ENCODE data around the gene MAP3K2. TPM values are rescaled to one million over a fixed set of nuclear protein-coding genes. Genes with fewer than 3 reads are reported as not detected.

MAP3K2 gene
- total RNA-seq, 6 experiments from 2014 or later = 38.5 to 44.2 (median 40.1) TPM

GRCh38 chr2:127256866-127257265 lies 130.9 kb downstream of the MAP3K2 start:
- Mint-ChIP-seq H3K4me3 (no peak overlapping the region), H3K9me3 (no peaks in the 10 kb centered on the region), H3K36me3 (ENCODE audit: low read depth) (peaks cover 41% of the 10 kb centered on the region), H3K4me1 (ENCODE audit: low read depth) (peaks cover 17% of the 10 kb centered on the region), H3K27me3 (ENCODE audit: insufficient read depth) (peaks cover 2% of the 10 kb centered on the region; the same call in 1 of the 2 replicates), H3K27ac (no peak overlapping the region)
- no peak for DNase-seq
- TF ChIP-seq, protein P1, sequence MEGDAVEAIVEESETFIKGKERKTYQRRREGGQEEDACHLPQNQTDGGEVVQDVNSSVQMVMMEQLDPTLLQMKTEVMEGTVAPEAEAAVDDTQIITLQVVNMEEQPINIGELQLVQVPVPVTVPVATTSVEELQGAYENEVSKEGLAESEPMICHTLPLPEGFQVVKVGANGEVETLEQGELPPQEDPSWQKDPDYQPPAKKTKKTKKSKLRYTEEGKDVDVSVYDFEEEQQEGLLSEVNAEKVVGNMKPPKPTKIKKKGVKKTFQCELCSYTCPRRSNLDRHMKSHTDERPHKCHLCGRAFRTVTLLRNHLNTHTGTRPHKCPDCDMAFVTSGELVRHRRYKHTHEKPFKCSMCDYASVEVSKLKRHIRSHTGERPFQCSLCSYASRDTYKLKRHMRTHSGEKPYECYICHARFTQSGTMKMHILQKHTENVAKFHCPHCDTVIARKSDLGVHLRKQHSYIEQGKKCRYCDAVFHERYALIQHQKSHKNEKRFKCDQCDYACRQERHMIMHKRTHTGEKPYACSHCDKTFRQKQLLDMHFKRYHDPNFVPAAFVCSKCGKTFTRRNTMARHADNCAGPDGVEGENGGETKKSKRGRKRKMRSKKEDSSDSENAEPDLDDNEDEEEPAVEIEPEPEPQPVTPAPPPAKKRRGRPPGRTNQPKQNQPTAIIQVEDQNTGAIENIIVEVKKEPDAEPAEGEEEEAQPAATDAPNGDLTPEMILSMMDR (IDR thresholded peaks at IDR 0.05) = no peak

DNA sequence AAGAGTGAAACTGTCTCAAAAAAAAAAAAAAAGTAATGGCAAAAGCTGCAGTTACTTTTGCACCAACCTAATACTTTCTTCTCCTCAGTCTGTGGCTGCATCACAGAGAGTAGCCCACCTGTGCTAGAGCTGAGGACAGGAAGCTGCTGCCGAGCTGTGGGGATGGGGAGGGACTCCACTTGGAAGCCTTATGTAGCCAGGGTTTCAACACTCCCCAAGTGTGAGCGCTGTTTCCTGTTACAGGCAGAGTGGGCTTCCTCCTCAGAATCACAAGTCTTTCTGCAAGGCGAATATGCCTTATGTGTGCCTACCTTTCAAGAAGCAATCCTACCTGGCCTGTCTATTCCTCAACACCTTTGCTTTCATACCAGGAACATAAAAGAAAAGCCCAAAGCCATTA lies 131.4 kb downstream of the MAP3K2 start:
- H3K36me3 Mint-ChIP-seq (ENCODE audit: low read depth) = peaks cover 41% of the 10 kb centered on the region
- H3K9me3 Mint-ChIP-seq = no peaks in the 10 kb centered on the region

DNA sequence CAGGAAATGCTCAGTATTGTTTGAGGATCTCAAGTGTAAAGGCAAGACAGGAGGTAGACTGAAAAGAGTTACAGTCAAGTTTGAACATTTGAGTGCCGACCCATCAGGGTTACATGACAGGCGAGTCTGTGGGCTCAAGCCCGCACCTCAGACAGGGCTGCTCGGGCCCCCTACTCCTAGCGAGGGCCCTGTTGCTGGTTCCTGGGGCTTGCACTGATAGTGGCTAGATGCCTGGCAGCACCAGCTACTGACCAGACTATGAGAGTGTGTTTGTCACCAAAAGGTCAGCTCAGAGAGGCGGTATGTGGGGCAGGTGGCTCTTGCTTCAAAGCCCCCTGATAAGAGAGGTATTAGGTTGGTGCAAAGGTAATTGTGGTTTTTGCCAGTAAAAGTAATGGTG lies 132.1 kb downstream of the MAP3K2 start:
- H3K9me3 Mint-ChIP-seq = no peaks in the 10 kb centered on the region
- no peak for DNase-seq
- H3K36me3 Mint-ChIP-seq (ENCODE audit: low read depth) = peaks cover 41% of the 10 kb centered on the region
- peaks cover 2% of the 10 kb centered on the region; the same call in 1 of the 2 replicates for H3K27me3 Mint-ChIP-seq (ENCODE audit: insufficient read depth)
- no peak overlapping the region for H3K4me3 Mint-ChIP-seq
- H3K4me1 Mint-ChIP-seq (ENCODE audit: low read depth) = peaks cover 17% of the 10 kb centered on the region
- TF ChIP-seq, protein P1 (IDR thresholded peaks at IDR 0.05) = no peak
- H3K27ac Mint-ChIP-seq = no peak overlapping the region

More for the DNA sequence above, 131.4 kb downstream of the MAP3K2 start:
- no peak overlapping the region for H3K27ac Mint-ChIP-seq
- H3K27me3 Mint-ChIP-seq (ENCODE audit: insufficient read depth) = peaks cover 2% of the 10 kb centered on the region; the same call in 1 of the 2 replicates
- DNase-seq = no peak
- peaks cover 17% of the 10 kb centered on the region for H3K4me1 Mint-ChIP-seq (ENCODE audit: low read depth)
- no peak overlapping the region for H3K4me3 Mint-ChIP-seq
- TF ChIP-seq, protein P1 (IDR thresholded peaks at IDR 0.05) = no peak

DNA sequence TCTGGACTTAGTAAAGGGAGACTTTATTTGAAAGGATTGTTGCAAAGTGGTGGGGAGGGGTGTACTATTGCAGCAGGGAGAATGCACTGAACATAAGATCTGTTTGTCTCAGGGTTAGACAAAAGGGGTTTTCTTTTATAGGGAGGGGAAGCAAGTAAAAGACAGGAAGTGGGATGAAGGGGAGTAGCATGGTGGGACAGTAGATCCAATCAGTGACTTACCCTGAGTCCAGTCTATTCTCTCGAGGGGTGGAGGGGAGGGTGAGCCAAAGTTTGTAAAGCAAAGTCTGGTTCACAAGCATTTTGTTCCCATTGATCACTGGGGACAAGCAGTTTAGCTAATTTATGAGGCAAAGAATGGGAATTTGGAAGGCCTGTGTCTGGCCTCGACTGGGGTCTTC lies 132.6 kb downstream of the MAP3K2 start:
- Mint-ChIP-seq H3K27ac (no peak overlapping the region), H3K9me3 (no peaks in the 10 kb centered on the region), H3K4me1 (ENCODE audit: low read depth) (peaks cover 17% of the 10 kb centered on the region), H3K27me3 (ENCODE audit: insufficient read depth) (peaks cover 2% of the 10 kb centered on the region; the same call in 1 of the 2 replicates), H3K36me3 (ENCODE audit: low read depth) (peaks cover 40% of the 10 kb centered on the region), H3K4me3 (no peak overlapping the region)
- DNase-seq = no peak
- TF ChIP-seq, protein P1 (IDR thresholded peaks at IDR 0.05) = no peak

- Mint-ChIP-seq H3K4me1 (ENCODE audit: low read depth) (peaks cover 17% of the 10 kb centered on the region), H3K27me3 (ENCODE audit: insufficient read depth) (peaks cover 2% of the 10 kb centered on the region; the same call in 1 of the 2 replicates), H3K4me3 (no peak overlapping the region), H3K9me3 (no peaks in the 10 kb centered on the region), H3K27ac (no peak overlapping the region), H3K36me3 (ENCODE audit: low read depth) (peaks cover 34% of the 10 kb centered on the region)
- TF ChIP-seq, protein P1 (IDR thresholded peaks at IDR 0.05) = no peak
- peak; percentile 39 for DNase-seq
These were observed 133.3 kb downstream of the MAP3K2 start for GRCh38 chr2:127254386-127254981.

Small RNA genes within 50 kb of the gene (microRNA-seq; reads per million reads assigned to microRNA genes)
- not detected for gene MIR4783

Other genes starting within 250 kb of the MAP3K2 start
- under 1 TPM; 0.09 to 0.17 (median 0.13) TPM for gene CYP27C1, start 167.7 kb downstream of the MAP3K2 start, total RNA-seq (2021; fragmentation: NEBNext Ultra II Directional; extraction: Animal tissue kit (Norgen Biotek cat#: 25700))
- 10 to 100 TPM; 33.0 to 38.5 (median 36.3) TPM for gene ERCC3, start 93.8 kb downstream of the MAP3K2 start, total RNA-seq (2021; fragmentation: NEBNext Ultra II Directional; extraction: Animal tissue kit (Norgen Biotek cat#: 25700))
- not detected for gene PROC, start 30.5 kb upstream of the MAP3K2 start, total RNA-seq (2021; fragmentation: NEBNext Ultra II Directional; extraction: Animal tissue kit (Norgen Biotek cat#: 25700))
- gene IWS1, start 138.5 kb upstream of the MAP3K2 start, total RNA-seq (2021; fragmentation: NEBNext Ultra II Directional; extraction: Animal tissue kit (Norgen Biotek cat#: 25700)) = 10 to 100 TPM; 34.7 to 44.6 (median 38.3) TPM
- gene MYO7B, start 147.7 kb upstream of the MAP3K2 start, total RNA-seq (2021; fragmentation: NEBNext Ultra II Directional; extraction: Animal tissue kit (Norgen Biotek cat#: 25700)) = 1 to 10 TPM in 2 of 6 experiments, under 1 TPM in 4; 0.74 to 1.3 (median 0.98) TPM